ENCODE data around the gene IL9R. TPM values are rescaled to one million over a fixed set of nuclear protein-coding genes. Genes with fewer than 3 reads are reported as not detected.

The IL9R gene
- total and polyA plus RNA-seq, 2 of the 4 experiments (the other 2 are of a cell fraction), result 0.05 TPM; not detected in 1

DNA sequence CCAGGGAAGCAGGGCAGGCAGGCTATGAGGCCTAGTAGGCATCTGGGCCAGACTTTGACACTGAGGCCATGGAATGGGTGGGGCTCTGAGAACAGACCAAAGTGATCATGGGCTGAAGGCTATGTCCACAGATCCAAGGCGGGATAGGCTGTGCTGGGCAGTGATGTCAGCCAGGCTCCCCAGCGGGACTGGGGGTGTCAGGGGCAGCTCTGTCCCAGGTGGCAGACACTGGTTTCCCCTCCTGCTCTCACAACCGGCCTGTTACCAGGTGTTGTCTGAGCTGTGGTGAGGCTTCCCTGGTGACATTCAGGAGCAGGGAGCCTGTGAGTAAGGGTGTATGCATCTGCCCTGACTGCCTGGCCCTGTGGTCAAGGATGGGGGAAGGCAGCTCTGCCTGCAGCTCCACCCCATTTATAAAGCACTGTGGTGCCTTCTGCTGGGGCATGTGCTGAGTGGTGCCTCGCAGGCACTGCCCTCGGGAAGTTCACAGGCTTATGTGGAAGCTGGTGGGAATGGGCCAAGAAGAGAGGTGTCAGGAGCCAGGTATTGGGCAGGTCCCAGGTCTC lies 2.9 kb downstream of the IL9R start:
- Histone ChIP-seq H2BK20ac (ENCODE audit: low read depth, low read length) (no peak overlapping the region), H3K27ac (ENCODE audit: insufficient read depth, low read length) (no peak overlapping the region), H2AK9ac (replicated peaks; ENCODE audit: low read depth, low read length, poor library complexity) (no peak overlapping the region), H4K91ac (ENCODE audit: insufficient read depth, low read depth, low read length) (no peak overlapping the region), H3K36me3 (ENCODE audit: control insufficient read depth, insufficient read depth, low read length) (no peaks in the 10 kb centered on the region), H3K9ac (ENCODE audit: low read depth, low read length) (no peak overlapping the region), H3K79me1 (ENCODE audit: low read depth in 1 of 2, low read length in 2 of 2) (no peaks in the 10 kb centered on the region), H3K4ac (ENCODE audit: low read depth, low read length) (no peak overlapping the region), H3K4me3 (ENCODE audit: insufficient read depth, low read depth, low read length) (no peak overlapping the region), H3K9me1 (ENCODE audit: insufficient read depth, low read length) (no peaks in the 10 kb centered on the region), H3K4me2 (ENCODE audit: low read depth, low read length) (no peak overlapping the region), H2BK120ac (ENCODE audit: low read depth, low read length) (no peak overlapping the region), H2BK5ac (ENCODE audit: low read depth, low read length, poor library complexity, severe bottlenecking) (no peak overlapping the region), H4K8ac (ENCODE audit: low read depth in 2 of 2, low read length in 2 of 2) (no peak overlapping the region), H3K18ac (ENCODE audit: low read depth, low read length) (no peak overlapping the region), H3K14ac (replicated peaks; ENCODE audit: low read depth, low read length) (no peak overlapping the region), H2BK15ac (ENCODE audit: low read depth, low read length) (no peak overlapping the region), H4K20me1 (ENCODE audit: insufficient read depth, low read length) (no peaks in the 10 kb centered on the region), H2AK5ac (ENCODE audit: low read depth, low read length) (no peak overlapping the region), H2AFZ (replicated peaks; ENCODE audit: low read length, poor library complexity) (no peak overlapping the region), H3K56ac (ENCODE audit: extremely low read depth, insufficient read depth, low read length) (no peak overlapping the region), H4K5ac (ENCODE audit: low read depth, low read length) (no peak overlapping the region), H3K9me3 (ENCODE audit: control insufficient read depth, insufficient read depth, low read length) (peaks cover 3% of the 10 kb centered on the region; the same call in 1 of the 2 replicates), H3K27me3 (ENCODE audit: control insufficient read depth, insufficient read depth, low read length) (no peaks in the 10 kb centered on the region), H3K4me1 (ENCODE audit: control insufficient read depth, insufficient read depth, low read length) (no peaks in the 10 kb centered on the region), H3K23ac (ENCODE audit: low read depth, low read length) (no peak overlapping the region)
- in situ Hi-C loops (cut with MboI; ENCODE audit: low sequenced_read_pairs), result no loop called here
- DNase-seq (no peak), ATAC-seq (ENCODE audit: low read depth) (no peak)
- CTCF ChIA-PET, result no interaction called here
- no TSS peak for BruUV-seq (replicated peaks)
- no CpG with 5 or more reads among the region's 5 CpGs for WGBS, 2 experiments (ENCODE audit: extremely low coverage in 2 of 2, insufficient read length in 1 of 2)
- TF ChIP-seq RCOR1 (IDR thresholded peaks at IDR 0.05; ENCODE audit: insufficient replicate concordance, low read length) (no peak), CEBPB (IDR thresholded peaks at IDR 0.05; ENCODE audit: low read depth, low read length) (no peak), POLR2A (IDR thresholded peaks at IDR 0.05; ENCODE audit: low read depth, low read length) (no peak), CHD1 (IDR thresholded peaks at IDR 0.05; ENCODE audit: low read depth, low read length) (no peak), USF2 (IDR thresholded peaks at IDR 0.05; ENCODE audit: low read depth, low read length) (no peak), CTCF (conservative IDR thresholded peaks at IDR 0.05; ENCODE audit: low read depth, low read length) (no peak), BHLHE40 (IDR thresholded peaks at IDR 0.05; ENCODE audit: low read depth, low read length) (no peak), RFX5 (IDR thresholded peaks at IDR 0.05; ENCODE audit: low read depth, low read length) (no peak), MXI1 (IDR thresholded peaks at IDR 0.05; ENCODE audit: borderline replicate concordance, low read depth, low read length) (no peak), MAZ (IDR thresholded peaks at IDR 0.05; ENCODE audit: borderline replicate concordance, low read depth, low read length) (no peak), NFE2L2 (IDR thresholded peaks at IDR 0.05; ENCODE audit: low read depth, low read length) (no peak), SMC3 (IDR thresholded peaks at IDR 0.05; ENCODE audit: low read depth, low read length) (no peak), FOS (IDR thresholded peaks at IDR 0.05; ENCODE audit: low read depth, low read length) (no peak), MAFK (IDR thresholded peaks at IDR 0.05; ENCODE audit: low read depth, low read length) (no peak), ELK1 (IDR thresholded peaks at IDR 0.05; ENCODE audit: borderline replicate concordance, low read depth, low read length) (no peak), RAD21 (IDR thresholded peaks at IDR 0.05; ENCODE audit: low read length) (no peak)
- dilution Hi-C loops (cut with HindIII; ENCODE audit: low sequenced_read_pairs, unreplicated experiment), result no loop called here
- intact Hi-C loops (cut with micrococcal nuclease), result no loop called here
- POLR2A ChIA-PET (ENCODE audit: unreplicated experiment), result no interaction called here
